GM10248 (cell line): Measurements from ENCODE around the gene HEPACAM2.

Experiments
- CTCF ChIA-PET: fragments of 300-600 bp; sonication (Branson Sonifier 250); formaldehyde crosslinking; extraction: SDS; loops from one replicate; lab custom pipeline; 2021; ENCODE audit warnings: antibody characterized with exemption; lab: Yijun Ruan, JAX
- POLR2A ChIA-PET: fragments of 350-650 bp; sonication (Branson Sonifier 250); formaldehyde crosslinking; extraction: SDS; loops from one replicate; lab custom pipeline; 2020; ENCODE audit warnings: antibody characterized with exemption; lab: Yijun Ruan, JAX
- DNase-seq: peaks from one replicate; pipeline ENCODE4 v3.0.0; 2012; ENCODE audit errors: extremely low spot score
- TF ChIP-seq, protein P1 (sequence below): IDR thresholded peaks from 2 replicates; pipeline ENCODE4 v1.5.1; 2012; ENCODE audit warnings: mild to moderate bottlenecking, low read depth; ENCODE audit errors: extremely low read depth, missing control alignments, control extremely low read depth

HEPACAM2 gene

DNA sequence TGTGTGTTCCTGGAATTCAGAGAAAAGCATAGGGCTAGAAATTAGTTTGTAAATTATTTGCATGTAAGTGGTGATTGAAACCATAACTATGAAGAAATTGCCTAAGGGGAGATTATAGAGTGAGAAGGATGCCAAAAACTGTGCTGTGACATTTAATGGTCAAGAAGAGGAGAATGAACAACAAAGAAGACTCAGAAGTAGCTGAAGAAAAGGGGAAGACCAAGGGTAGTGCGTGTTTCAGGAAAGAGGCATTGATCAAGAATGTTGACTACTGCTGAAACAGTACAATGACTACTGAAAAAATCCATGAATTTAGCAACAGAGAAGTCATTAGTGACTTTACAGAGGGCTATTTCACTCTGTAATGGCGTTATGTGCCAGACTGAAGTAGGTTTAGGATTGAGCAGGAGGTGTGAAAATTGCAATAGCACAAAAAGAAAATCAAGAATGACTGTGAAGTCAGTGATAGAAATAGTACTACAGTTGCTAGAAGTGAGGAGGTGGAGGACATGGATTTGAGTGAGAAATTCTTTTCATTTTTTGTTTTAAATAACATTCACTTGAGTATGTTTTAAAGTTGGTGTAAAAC, 49.2 kb downstream of the HEPACAM2 start:
- TF ChIP-seq, protein P1, sequence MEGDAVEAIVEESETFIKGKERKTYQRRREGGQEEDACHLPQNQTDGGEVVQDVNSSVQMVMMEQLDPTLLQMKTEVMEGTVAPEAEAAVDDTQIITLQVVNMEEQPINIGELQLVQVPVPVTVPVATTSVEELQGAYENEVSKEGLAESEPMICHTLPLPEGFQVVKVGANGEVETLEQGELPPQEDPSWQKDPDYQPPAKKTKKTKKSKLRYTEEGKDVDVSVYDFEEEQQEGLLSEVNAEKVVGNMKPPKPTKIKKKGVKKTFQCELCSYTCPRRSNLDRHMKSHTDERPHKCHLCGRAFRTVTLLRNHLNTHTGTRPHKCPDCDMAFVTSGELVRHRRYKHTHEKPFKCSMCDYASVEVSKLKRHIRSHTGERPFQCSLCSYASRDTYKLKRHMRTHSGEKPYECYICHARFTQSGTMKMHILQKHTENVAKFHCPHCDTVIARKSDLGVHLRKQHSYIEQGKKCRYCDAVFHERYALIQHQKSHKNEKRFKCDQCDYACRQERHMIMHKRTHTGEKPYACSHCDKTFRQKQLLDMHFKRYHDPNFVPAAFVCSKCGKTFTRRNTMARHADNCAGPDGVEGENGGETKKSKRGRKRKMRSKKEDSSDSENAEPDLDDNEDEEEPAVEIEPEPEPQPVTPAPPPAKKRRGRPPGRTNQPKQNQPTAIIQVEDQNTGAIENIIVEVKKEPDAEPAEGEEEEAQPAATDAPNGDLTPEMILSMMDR: no peak
- CTCF ChIA-PET: interaction anchor here (0.7 to 1.3 kb wide), 2 partner anchors 9 to 14 kb away, joined by 3 to 4 read pairs; no protein-coding TSS in a partner anchor
- DNase-seq: no peak
- POLR2A ChIA-PET: no interaction called here

GRCh38 chr7:93175219-93175618, 51.0 kb downstream of the HEPACAM2 start:
- TF ChIP-seq, protein P1: no peak
- DNase-seq: no peak
- ChIA-PET CTCF (interaction anchor here (0.9 kb wide), 1 partner anchor 30 kb away, joined by 3 read pairs; no protein-coding TSS in a partner anchor), POLR2A (no interaction called here)

DNA sequence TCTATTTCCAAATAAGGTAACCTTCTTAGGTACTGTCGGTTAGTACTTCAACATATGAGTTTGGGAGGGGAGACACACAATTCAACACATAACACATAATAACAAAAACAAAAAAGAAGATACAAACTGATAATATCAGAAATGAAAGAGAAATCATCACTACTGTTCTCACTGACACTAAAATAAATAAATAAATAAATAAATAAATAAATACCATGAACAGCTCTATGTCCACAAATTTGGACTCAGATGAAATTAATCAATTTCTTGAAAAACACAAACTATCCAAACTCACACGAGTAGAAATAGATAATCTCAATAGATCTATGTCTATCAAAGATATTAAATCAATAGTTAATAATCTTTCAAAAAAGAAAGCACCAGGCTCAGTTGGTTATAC, 53.6 kb downstream of the HEPACAM2 start:
- ChIA-PET CTCF (interaction anchor here (0.8 to 1.6 kb wide), 3 partner anchors 21 to 55 kb away, joined by 3 to 4 read pairs (median 3); no protein-coding TSS in a partner anchor), POLR2A (no interaction called here)
- no peak for DNase-seq
- TF ChIP-seq, protein P1: no peak

DNA sequence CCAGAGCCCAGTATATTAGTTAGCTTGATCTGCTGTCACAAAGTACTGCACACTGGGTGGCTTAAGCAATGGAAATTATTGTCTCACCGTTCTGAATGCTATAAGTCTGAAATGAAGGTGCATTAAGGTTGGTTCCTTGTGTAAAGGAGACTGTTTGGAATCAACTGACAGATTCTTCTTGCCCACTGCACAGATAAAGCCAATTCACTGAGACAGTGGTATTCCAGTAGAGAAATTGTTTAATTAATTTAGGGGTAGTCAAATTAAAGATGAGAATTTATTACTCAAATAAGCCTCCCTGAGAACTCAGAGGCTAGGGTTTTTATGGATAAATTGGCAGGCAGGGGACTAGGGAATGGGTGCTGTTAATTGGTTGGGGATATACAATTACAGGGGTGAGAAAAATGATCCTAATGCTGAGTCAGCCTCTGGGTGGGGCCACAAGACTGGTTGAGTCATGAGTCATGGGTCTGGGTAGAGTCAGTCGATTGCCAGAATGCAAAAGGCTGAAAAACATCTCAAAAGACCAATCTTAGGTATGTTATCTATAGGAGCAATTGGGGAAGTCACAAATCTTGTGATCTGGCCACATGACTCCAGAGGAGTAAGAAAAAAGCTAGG, 54.6 kb downstream of the HEPACAM2 start:
- ChIA-PET CTCF (interaction anchor here (1.0 to 1.6 kb wide), 3 partner anchors 16 to 20 kb away, joined by 3 to 4 read pairs (median 3); no protein-coding TSS in a partner anchor), POLR2A (no interaction called here)
- TF ChIP-seq, protein P1: no peak
- no peak for DNase-seq

- TF ChIP-seq, protein P1: no peak
- DNase-seq: peak; percentile 21
- ChIA-PET CTCF (interaction anchor here (1.7 kb wide), 1 partner anchor 20 kb away, joined by 4 read pairs; no protein-coding TSS in a partner anchor), POLR2A (no interaction called here)
These were observed 60.8 kb downstream of the HEPACAM2 start for GRCh38 chr7:93165447-93165846.

DNA sequence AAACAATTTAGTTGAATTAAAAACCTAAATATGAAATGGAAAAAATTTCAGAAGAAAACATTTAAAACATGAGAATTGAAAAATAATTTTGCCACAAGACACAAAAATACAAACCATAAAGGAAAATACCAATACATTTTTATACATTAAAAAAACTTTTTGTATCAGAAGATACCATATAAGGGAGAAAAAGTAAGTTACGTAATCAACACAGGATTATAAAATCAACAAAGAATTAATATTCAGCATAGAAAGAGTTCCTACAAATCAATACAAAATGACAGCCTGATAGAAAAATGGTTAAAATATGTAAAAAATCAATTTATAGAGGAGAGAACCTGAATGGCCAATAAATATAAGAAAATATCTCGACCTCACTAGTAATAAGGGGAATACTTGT, 61.5 kb downstream of the HEPACAM2 start:
- POLR2A ChIA-PET: no interaction called here
- CTCF ChIA-PET: interaction anchor here (1.7 kb wide), 1 partner anchor 20 kb away, joined by 4 read pairs; no protein-coding TSS in a partner anchor
- no peak for DNase-seq
- TF ChIP-seq, protein P1: no peak
